ENCODE measurements around the gene FAT1.

DNA sequence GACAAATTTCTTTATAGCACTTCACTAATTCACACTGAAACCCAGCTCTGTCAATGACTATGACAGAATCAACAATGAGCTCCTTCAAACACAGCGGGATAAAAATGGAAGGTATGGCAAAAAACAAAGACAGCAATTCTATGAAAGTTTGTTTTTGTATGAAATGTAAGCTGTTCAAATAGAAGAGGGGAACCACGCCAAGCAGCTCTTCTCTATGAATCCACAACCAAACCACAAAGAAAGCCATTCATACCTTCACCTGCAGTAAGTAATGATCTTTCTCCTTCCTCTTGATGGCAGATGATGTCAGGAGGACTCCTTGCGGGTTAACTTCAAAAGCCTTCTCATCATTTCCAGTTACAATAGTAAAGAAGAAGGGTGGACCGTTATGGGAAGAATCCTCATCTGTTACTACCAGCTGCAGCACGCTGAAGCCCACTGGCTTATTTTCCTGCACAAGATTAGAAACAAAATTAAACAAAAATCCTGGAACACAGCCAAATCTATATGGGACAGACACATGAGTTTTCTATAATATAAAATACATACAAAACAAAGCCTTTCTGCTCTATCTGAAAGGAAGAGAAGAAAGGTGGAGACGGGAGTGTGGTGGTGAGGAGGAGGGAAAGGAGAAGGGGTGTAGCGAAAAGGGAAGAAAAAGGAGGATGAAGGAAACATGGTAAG lies 119.4 kb downstream of the FAT1 start:
- TF ChIP-seq POLR2A (IDR thresholded peaks at IDR 0.05), result no peak
- TF ChIP-seq, protein P1, sequence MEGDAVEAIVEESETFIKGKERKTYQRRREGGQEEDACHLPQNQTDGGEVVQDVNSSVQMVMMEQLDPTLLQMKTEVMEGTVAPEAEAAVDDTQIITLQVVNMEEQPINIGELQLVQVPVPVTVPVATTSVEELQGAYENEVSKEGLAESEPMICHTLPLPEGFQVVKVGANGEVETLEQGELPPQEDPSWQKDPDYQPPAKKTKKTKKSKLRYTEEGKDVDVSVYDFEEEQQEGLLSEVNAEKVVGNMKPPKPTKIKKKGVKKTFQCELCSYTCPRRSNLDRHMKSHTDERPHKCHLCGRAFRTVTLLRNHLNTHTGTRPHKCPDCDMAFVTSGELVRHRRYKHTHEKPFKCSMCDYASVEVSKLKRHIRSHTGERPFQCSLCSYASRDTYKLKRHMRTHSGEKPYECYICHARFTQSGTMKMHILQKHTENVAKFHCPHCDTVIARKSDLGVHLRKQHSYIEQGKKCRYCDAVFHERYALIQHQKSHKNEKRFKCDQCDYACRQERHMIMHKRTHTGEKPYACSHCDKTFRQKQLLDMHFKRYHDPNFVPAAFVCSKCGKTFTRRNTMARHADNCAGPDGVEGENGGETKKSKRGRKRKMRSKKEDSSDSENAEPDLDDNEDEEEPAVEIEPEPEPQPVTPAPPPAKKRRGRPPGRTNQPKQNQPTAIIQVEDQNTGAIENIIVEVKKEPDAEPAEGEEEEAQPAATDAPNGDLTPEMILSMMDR (IDR thresholded peaks at IDR 0.05), result no peak

All from body of pancreas (tissue), 4 donors.